HG03457 (cell line): ENCODE results near the gene NELL1.

Source experiments
- ATAC-seq: cut with Tn5 transposase; IDR thresholded peaks from one replicate; pipeline ENCODE4 v1.9.1; 2021; ENCODE audit warnings: moderate number of reproducible peaks; ENCODE audit not compliant: unreplicated experiment

Gene NELL1

GRCh38 chr11:21545699-21546098, 876.3 kb downstream of the NELL1 start:
- ATAC-seq = no peak

GRCh38 chr11:21546703-21547102, 877.3 kb downstream of the NELL1 start:
- ATAC-seq = no peak

GRCh38 chr11:21552911-21553310, 883.5 kb downstream of the NELL1 start:
- no peak for ATAC-seq

- ATAC-seq = no peak
Observed at GRCh38 chr11:21553795-21554194, 884.4 kb downstream of the NELL1 start.

GRCh38 chr11:21554284-21554683, 884.9 kb downstream of the NELL1 start:
- ATAC-seq = no peak

GRCh38 chr11:21556926-21557325, 887.5 kb downstream of the NELL1 start:
- no peak for ATAC-seq

- ATAC-seq = no peak
Observed at GRCh38 chr11:21560466-21560975, 891.1 kb downstream of the NELL1 start.

- no peak for ATAC-seq
Observed at GRCh38 chr11:21561581-21561980, 892.2 kb downstream of the NELL1 start.

- ATAC-seq = peak; percentile 51
Observed at GRCh38 chr11:21564095-21564494, 894.7 kb downstream of the NELL1 start.

- ATAC-seq = no peak
Observed at GRCh38 chr11:21564833-21565682, 895.7 kb downstream of the NELL1 start.

- no peak for ATAC-seq
Observed at GRCh38 chr11:21566521-21567117, 897.2 kb downstream of the NELL1 start.

GRCh38 chr11:21567645-21568290, 898.4 kb downstream of the NELL1 start:
- ATAC-seq = no peak

- ATAC-seq = no peak
Observed at GRCh38 chr11:21572210-21572609, 902.8 kb downstream of the NELL1 start.

- ATAC-seq = no peak
Observed at GRCh38 chr11:21582791-21583190, 913.4 kb downstream of the NELL1 start.

- no peak for ATAC-seq
Observed at GRCh38 chr11:21588754-21589153, 919.4 kb downstream of the NELL1 start.

- ATAC-seq = no peak
Observed at GRCh38 chr11:21602699-21603098, 933.3 kb downstream of the NELL1 start.

- ATAC-seq = no peak
Observed at GRCh38 chr11:21603886-21604285, 934.5 kb downstream of the NELL1 start.

GRCh38 chr11:21604564-21604963, 935.2 kb downstream of the NELL1 start:
- no peak for ATAC-seq

GRCh38 chr11:21612326-21612725, 942.9 kb downstream of the NELL1 start:
- no peak for ATAC-seq

- ATAC-seq = no peak
Observed at GRCh38 chr11:21614961-21615360, 945.6 kb downstream of the NELL1 start.

- no peak for ATAC-seq
Observed at GRCh38 chr11:21615955-21616371, 946.6 kb downstream of the NELL1 start.

GRCh38 chr11:21622566-21622965, 953.2 kb downstream of the NELL1 start:
- no peak for ATAC-seq
